Renal cortical epithelial cell (primary cell): ENCODE measurements around the gene BRSK2. TPM values are rescaled to one million over a fixed set of nuclear protein-coding genes. Genes with fewer than 3 reads are reported as not detected.
"Not testable (repeated sequence)": the region's sequence is repeated elsewhere in the genome, so short reads cannot be mapped to it uniquely, and the experiment has no call there.

Source experiments
- DNase-seq: peaks from one replicate; pipeline ENCODE4 v3.0.0-alpha.2; 2011; ENCODE audit warnings: low read depth
- total RNA-seq: library from RNA; depleted of rRNA; stranded (reverse); fragments of >200 nt; gene quantifications from 2 replicates; pipeline ENCODE4 v1.2.3, GENCODE V29; 2014

Gene BRSK2
- total RNA-seq, 1 donor from 2014 or later: 0.30 TPM

DNA sequence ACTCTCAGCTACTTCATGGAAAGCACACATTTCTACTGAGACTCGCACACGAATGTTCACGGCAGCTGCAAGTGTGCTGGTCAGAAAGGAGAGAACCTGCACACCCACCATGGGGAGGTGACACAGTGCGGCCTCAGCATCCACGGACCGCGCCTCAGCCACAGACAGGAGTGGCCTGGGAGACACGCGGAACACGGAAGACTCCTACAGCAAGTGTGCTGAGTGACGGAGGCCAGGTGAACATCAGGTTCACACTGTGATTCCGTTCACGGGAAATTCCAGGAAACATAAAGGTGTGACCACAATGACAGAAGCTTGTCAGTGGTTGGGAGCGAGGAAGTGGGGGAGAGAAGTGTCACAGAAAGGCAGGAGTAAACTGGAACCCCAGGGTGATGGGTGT, 110.2 kb downstream of the BRSK2 start:
- no peak for DNase-seq

DNA sequence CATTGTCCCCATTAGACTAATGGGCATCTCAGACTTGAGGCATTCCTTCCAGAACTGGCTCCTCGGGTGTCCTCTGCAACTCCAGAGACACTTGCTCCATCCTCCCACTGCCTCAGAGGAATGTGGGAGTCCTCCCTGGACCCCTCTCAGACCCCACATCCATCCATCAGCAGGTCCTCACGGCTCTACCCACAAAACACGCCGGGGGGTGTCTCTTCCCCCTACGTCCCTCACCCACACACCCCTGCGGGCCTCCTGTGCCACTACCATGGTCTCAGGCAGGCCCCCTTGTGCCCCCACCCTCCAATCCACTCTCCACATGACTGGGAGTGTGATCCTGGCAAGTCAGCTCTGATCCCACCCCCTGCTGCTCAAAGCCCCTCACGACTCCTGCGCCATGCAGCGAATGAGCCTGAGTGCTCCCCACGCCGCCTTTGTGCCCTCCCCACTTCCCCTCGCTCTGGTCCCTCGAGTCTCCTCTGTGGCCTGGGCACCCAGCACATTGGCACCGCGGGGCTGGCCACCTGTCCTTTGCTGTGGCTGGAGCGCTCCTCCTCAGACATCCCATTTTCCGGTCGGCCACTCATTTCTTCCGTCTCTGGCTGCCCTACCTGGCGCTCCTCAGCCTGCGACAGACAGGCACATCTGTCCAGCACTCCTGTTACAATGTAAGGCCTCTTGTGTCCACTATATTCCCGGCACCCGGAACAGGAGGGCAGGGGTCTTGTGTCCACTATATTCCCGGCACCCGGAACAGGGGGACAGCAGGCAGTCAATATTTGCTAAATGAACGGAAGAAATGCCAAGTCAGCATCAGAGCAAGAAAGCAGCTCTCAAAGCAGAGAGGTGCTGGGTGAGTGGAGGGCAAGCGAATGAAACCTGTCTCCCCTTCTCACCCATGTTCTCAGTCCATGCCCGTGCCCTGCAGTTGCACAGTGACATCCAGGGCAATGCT, 111.0 kb downstream of the BRSK2 start:
- DNase-seq: no peak

DNA sequence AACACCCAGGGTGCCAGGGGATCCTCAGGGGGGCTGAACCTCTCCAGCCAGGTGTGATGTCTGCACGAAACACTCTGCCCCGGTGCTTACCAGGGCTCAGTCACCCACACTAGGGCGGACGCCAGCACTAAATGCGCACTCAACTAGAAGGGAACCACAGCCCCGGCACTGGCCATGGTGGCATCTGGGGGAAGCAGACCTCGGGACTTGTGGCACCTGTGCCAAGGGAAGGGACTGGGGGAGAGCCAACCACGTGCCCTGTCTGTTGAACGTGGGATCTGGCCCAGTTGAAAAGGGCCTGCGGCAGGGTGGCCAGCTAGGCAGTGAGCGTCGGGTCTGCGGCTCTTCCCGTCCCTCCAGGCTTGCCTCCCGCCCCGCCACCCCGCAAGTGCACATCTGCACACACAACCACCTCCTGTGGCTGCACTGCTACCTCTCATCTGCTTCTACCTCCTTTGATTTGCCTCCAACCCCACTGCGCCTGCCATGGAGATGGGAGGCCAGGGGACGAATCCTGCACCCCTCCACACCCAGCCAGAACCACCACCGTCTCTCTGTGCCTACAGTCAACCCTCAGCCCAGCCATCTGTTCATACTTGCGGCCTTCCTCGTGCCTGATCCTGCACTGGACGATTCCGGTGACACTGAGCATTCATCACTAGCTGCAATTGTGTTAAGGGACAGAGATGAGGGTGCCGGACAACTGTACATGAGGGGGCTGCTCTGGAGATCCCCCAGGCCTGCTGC, 111.9 kb downstream of the BRSK2 start:
- no peak for DNase-seq

DNA sequence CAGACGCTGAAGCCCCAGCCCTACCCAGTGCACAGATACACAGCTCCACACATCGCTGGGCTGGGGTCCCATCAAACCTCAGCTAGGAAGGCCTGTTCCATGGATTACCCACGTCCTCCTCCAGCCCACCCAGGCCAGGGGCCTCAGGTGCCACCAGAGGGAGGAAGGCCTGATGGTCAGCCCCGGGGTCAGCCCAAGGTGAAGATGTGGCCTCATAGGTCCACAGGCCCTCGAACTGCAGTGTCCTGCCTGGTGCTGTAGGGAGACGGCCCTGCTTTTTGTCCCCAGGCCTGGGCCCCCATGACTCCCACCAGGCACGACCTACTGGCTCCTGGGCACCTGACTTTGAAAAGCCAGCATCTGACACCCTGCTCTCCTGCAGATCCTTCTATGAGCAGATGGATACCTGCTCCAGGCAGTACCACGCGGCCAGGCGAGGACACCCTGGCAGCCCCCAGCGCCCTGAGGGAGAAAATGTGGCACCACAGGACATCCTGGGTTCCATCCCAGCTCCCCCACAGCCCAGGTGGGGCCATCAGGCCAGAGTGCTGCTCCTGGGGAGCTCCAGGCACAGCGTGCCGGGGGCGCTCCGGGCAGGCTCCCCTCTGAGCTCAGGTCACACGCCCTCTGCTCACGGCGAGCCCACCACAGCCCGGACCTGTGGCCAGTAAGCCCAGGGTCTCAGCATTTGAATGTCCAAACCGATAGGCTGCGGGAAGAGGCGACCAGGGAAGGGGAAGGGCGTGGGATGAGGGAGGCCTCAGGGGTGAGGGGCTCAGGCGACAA, 112.6 kb downstream of the BRSK2 start:
- DNase-seq: no peak

DNA sequence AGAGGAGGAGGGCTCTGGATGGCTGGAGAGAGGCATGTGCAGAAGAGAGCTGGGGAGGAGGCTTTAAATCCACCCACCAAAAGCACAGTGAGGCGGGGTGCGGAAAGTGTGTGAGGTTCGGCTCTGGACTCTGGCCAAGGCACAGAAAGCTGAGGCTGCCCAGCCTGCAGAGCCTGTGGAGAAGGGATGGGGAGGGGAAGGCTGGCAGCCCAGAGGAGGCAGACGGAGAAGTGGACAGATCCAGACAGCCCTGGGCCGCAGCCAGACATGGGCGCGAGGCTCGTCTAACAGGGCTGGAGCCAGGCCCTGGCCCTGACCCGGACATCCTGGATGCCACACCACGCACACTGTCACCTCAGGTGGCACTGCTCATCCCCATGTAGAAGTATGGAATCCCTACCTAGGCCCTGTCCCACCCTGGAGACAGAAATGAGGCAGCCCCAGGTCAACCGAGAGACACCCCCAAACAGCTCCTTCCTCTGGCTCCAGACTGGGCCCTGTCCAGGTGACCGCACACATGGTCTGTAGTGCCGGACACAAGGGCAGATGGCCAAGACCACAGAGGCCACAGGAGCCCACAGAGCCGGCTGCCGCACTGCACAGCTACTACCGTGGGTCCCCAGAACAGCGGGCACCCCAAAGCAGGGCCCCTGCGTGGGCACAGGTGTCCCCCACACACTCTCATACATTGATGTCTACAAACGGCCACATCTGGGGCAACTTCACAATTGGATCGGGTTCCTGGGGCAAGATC, 113.4 kb downstream of the BRSK2 start:
- no peak for DNase-seq

DNA sequence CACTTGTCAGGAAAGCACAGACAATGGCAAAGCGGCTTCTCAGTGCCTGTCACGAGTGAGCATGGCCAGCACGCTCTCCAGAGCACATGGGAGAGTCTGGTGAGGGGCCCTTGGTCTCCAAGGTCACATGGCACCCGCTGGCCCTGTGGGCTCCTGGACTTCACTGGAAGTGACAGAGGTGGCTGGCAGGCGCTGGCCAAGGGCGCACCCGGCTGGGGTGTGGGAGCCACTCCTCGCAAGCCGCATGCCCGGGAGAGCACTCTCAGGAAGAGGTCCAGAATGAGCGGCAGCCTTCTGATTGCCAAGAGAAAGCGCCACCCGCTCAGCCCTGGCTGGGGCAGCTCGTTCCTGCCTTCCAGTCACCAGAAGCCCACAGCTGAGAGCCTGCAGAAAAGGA, 114.0 kb downstream of the BRSK2 start:
- DNase-seq: no peak

DNA sequence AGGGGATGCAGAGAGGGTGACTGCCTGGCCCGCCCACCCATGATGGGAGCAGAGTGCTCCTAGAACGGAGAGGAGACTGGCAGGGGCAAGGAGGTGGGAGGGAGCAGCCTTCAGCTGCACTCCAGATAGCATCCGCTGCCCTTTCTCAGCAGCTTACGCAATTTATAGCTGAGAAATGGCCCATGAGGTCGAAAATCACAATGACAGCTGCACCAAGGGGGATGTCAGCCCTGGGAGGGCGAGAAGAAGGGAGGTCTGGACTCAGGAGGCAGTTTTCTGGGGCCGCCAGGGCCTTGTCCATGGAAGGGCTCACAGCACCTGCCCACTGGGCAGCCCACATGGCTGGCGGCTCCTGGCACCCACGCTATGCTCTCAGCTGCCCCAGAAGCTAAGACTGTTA, 114.4 kb downstream of the BRSK2 start:
- DNase-seq: no peak

DNA sequence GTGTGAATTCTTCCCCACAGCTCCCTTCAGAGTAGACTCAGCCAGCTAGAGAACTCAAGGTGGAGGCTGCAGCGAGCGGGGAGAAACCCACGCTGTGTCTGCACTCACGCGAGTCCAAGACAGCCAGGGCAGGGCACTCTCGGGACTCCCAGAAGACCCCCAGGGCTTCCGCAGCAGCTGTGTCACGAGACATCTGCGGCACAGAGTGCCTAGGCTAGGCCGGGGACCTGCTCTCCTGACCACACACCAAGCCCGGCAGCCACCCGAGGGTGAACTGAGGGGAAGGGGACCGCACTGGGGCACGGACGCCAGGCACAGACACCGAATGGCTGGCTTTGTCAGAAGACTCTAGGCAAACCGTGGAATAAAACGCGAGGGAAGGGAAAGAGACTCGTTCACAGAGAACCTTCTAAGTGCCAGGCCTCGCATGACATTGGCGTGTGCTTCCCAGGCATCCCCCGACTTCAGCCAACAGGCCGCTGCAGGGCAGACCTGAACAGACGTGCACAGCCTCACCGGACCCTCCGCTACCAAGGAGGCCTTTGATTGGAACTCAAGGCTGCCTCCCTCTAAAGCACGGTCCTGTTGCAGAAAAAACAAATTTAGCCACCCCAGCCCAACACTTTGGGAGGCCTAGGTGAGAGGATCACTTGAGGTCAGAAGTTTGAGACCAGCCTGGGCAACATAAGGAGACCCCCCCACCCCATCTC, 115.0 kb downstream of the BRSK2 start:
- DNase-seq: no peak

DNA sequence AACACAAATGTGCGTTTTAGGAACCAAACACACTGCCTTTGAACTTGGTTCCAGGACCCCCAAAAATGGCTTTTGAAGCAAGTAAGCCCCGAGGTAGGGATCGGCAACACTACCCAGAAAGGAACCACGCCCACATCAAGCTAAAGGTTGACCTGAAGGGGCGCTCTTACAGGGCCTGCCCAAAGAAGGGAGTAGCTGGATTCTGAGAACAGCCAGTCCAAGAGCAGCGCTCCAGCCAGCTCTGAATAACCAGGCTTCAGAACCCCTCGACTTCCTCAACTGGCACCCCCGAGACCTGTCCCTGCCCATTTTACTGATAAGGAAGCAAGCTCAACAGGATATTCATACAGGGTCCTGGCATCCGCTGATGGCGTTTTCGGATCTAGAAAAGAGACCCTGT, 115.7 kb downstream of the BRSK2 start:
- no peak for DNase-seq

DNA sequence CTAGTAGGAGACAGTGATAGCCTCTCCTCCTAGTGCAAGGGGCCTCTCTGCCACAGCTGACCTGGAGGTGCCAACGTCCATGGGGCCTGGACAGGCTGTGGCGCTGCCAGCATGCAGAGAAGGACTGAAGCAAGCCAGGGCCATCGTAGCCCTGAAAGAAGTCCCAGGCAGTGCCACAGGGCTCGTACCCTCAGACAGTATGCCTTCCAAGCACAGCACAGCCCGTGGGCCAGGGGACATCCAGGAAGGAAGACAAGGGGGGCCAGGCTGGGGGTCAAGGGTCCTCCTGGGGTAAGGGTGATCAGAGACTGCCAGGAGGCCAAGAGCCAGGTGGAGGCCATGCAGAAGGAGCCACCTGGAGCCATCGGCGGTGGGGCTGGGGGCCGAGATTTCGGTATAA, 117.2 kb downstream of the BRSK2 start:
- no peak for DNase-seq

DNA sequence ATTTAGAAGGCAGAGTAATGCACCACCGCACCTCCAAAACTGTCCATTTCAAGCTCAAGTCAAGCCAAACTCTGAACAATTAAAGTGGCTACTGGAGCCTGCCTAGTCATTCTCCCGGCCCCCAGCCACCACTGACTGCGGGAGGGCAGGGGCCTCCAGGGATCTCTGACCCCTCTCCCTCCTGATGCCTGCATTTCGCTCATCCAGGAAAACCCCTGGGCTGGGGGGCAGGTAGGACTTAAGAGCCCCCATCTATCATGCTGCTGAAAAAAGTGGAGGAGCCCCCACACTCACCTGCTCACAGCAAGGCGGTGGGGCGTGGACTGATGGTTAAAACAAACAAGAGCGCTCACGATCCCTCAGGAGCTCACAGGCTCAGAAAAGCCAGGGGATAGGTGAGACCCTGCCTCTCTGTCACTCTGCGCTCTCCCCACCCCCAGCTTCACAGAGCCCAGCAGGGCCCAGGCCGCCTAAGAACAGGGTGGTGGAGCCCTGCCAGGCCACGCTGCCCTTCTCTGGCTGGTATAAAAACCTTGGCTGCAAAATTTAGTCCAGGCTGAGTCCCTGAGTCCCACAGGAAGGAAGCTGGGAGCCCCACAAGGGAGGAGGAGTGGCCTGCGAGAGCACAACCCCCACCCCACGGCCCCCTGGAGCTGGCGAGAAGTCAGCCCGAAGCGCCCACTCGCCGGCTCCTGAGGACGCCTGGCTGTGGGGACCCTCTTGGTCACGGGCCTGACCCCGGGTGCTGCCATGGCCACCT, 117.8 kb downstream of the BRSK2 start:
- DNase-seq: no peak

DNA sequence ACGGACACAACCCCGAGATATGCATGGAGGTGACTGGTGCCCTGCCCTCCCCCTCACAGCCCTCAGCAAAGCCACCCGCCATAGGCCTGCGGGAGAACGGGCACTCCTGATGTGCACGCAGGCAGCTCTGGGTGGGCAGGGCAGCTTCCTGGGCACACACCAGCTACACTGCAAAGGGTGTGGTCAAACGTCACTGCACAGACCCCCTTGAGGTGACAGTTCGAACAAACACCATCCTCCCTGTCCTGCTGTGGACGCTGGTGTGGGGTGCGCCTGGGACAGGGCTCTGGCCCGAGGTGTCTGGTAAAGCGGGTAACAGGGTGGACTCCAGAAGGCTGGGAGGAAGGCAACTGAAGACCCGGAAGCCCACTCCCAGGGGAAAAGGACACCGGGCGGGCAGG, 118.8 kb downstream of the BRSK2 start:
- DNase-seq: no peak

DNA sequence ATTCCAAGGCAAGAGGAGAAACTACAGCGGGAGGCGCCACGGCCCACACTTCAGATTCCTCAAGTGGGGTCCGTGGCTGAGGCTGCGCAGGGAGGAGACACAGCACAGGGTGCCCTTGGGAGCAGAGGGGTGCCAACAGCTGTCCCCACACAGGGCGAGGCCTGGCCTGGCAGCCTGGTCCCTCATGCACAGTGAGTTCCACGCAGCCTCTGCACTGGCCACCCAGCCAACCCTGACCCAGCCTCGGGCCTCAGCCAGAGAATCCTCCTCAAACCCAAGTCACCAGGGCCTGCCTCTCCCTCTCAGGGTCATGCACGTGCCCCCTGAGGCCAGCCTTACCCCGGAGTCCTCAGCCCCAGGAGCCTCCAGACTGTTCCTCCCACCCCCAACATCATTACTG, 119.3 kb downstream of the BRSK2 start:
- DNase-seq: no peak

DNA sequence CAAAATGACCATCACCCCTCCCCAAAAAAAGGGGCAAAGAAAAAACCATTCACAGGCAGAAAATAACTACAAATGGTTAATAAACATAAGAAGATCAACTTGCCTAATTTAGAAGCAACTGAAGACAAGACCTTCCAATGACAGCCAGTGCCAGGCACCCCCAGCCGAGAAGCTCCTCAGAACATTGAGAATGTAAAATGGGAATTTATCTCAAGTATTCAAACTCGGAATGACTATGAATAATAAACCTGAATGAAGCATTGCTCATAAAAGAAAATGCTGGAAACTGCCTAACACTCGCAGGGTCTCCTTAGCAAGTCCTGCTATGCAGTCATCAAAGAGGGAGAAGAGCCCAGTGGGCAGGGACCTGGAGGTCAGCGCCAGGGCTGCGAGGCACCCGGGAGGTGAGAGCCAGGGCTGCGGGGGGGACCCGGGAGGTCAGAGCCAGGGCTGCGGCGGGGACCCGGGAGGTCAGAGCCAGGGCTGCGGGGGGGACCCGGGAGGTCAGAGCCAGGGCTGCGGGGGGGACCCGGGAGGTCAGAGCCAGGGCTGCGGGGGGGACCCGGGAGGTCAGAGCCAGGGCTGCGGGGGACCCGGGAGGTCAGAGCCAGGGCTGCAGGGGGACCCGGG, 120.0 kb downstream of the BRSK2 start:
- DNase-seq: no peak

DNA sequence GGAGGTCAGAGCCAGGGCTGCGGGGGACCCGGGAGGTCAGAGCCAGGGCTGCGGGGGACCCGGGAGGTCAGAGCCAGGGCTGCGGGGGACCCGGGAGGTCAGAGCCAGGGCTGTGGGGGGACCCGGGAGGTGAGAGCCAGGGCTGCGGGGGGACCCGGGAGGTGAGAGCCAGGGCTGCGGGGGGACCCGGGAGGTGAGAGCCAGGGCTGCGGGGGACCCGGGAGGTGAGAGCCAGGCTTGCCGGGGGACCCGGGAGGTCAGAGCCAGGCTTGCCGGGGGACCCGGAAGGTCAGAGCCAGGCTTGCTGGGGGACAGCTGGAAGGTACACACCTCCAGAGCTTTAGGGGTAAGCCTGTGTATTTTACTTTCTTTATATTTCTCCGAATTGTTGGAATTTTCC, 120.6 kb downstream of the BRSK2 start:
- not testable (repeated sequence) for DNase-seq

DNA sequence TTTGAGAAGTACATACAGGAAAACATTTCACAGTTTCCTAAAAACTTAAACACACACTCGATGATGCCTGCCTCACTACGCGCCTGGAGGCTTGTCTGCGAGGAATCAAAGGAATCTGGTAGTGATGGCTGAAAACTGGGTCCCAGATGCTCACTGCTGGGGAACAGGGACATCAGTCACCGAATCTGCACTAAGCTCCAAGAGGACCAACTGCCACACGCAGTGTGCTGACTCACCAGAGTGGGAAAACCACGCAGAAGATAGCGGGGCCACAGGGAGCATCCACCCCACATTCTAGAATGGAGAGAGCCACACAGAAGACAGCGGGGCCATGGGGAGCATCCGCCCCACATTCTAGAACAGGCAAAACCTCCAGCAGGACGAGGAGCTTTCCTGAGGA, 121.2 kb downstream of the BRSK2 start:
- no peak for DNase-seq

DNA sequence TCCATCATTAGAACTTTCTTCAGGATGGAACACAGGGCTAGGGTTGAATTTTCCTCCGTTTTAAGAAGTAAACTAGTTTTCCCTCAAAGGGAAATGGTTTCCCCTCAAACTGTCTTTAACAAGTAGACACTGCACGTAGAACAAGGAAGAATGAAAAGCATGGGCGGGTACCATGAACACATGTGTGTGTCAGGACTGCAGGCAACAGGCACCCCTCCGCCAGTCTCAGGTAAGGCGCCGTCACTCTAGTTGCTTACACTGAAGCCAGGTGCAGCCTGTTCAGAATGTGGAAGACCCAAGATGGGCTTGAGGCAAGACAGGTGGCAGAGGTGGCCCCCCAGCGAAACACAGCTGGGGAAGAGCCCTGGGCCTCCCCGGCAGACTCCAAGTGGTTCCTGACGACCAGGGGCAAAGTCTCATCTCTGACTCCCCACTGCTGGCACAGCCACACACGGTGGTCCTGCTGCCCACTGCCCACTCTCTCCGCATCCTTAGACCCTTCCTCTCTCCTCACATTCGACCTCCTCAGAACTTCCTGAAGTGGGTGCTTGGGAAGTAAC, 122.3 kb downstream of the BRSK2 start:
- DNase-seq: no peak
